NCI-H187 treated with DMSO at 0.1 percent for 48 hours (cell line): Measurements from ENCODE around the gene SPATA33.
"Not testable (repeated sequence)": the region's sequence is repeated elsewhere in the genome, so short reads cannot be mapped to it uniquely, and the experiment has no call there.

ENCODE experiments used
- DNase-seq: peaks from one replicate; lab custom pipeline; 2025; lab: John Stamatoyannopoulos, UW

Gene SPATA33

DNA sequence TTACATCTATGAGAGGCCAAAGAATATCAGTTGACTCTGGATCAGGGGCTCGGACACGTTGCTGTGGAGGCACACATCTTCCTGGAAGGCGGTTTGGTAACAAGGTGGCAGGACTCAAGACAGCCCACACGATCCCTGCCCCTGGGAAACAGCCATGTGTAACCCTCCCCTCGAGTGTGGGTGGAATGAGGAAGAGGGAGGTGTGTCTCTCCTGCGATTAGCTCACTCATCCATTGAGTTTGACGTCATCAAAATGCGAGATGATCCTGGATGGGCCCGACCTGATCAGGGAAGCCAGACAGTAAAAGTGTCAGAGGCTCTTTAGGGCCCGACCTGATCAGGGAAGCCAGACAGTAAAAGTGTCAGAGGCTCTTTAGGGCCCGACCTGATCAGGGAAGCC lies 6.6 kb downstream of the SPATA33 start:
- not testable (repeated sequence) for DNase-seq

DNA sequence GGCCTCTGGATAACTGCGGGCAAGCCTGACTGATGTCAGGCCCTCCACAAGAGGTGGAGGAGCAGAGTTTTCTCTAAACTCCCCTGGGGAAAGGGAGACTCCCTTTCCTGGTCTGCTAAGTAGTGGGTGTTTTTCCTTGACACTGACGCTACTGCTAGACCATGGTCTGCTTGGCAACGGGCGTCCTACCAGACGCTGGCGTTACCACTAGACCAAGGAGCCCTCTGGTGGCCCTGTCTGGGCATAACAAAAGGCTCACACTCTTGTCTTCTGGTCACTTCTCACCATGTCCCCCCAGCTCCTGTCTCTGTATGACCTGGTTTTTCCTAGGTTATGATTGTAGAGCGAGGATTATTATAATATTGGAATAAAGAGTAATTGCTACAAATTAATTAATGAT lies 9.4 kb downstream of the SPATA33 start:
- not testable (repeated sequence) for DNase-seq

GRCh38 chr16:89667633-89668032 lies 10.0 kb downstream of the SPATA33 start:
- DNase-seq: no peak

- DNase-seq: no peak
Measured at GRCh38 chr16:89668790-89669158, 11.1 kb downstream of the SPATA33 start.

GRCh38 chr16:89669755-89670154 lies 12.1 kb downstream of the SPATA33 start:
- no peak for DNase-seq

- no peak for DNase-seq
Measured at GRCh38 chr16:89670496-89671431, 13.1 kb downstream of the SPATA33 start.

- DNase-seq: not testable (repeated sequence)
Measured at GRCh38 chr16:89671565-89671964, 13.9 kb downstream of the SPATA33 start.

DNA sequence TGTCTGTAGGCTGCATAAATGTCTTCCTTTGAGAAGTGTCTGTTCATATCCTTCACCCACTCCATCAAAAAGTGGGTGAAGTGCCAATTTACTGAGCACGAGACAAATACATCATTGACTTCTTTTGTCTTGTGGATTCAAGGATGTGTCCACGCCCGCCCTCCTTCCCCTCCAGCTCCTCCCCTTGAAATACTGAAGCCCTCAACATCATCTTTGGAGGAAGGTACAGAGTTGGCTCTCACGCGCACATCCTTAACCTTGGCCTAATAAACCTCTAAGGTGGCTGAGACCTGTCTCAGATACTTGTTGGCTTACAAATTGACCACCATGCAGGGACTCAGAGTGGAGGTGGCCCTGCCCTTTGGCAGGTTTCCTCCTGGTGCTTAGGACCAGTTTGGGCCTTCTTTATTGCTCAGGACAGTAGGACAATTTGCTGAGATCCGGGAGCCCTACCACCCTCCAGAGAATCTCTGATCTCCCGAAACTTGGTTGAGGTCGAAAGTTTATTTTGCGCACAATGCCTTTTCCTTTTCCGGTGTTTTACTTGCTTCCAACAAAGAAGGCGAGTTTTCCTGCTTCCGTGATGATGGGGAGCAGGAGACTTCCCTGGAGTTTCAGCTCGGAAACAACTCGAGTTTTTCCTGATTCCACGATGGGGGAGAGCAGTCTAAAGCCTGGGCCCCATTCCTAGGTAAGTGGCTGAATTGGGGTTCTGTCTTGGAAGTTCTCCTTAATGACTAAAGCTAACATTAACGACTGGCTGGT lies 14.7 kb downstream of the SPATA33 start:
- DNase-seq: no peak

DNA sequence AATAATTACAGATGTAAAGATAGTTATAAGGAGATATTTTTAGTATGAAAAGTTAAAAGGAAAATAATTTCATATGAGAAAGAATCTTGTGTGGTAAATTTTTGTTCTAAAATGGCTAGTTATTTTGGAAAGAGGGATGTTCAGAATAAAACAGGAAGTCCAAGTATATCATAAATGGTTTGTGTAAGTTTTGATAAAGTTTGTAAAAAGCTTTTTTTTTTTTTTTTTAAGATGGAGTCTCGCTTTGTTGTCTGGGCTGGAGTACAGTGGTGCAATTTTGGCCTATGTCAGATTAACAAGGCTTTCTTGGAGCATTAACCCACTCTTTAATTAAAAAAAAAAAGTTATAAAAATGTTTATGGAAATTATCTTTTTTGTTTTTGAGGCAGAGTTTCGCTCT lies 20.6 kb downstream of the SPATA33 start:
- DNase-seq: no peak

DNA sequence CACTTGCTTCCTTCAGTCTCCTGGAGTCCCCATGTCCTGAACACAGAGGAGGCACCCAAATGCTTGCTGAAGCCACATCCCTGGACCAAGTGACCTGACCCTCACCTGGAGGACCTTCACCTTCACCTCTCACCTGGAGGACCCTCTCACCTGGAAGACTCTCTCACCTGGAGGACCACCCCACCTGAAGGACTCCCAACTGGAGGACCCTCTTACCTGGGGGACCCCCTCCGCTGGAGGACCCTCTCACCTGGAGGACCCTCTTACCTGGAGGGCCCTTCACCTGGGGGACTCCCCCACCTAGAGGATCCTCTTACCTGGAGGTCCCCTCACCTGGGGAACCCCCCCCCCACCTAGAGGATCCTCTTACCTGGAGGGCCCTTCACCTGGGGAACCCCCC lies 28.3 kb downstream of the SPATA33 start:
- no peak for DNase-seq

- DNase-seq: no peak
Measured at GRCh38 chr16:89686520-89687091, 29.0 kb downstream of the SPATA33 start, which contains the start of gene CDK10. Gene CDK10, plus strand, starts transcription at chr16:89686689. Its CDS starts 22 bp downstream, at chr16:89686711.

DNA sequence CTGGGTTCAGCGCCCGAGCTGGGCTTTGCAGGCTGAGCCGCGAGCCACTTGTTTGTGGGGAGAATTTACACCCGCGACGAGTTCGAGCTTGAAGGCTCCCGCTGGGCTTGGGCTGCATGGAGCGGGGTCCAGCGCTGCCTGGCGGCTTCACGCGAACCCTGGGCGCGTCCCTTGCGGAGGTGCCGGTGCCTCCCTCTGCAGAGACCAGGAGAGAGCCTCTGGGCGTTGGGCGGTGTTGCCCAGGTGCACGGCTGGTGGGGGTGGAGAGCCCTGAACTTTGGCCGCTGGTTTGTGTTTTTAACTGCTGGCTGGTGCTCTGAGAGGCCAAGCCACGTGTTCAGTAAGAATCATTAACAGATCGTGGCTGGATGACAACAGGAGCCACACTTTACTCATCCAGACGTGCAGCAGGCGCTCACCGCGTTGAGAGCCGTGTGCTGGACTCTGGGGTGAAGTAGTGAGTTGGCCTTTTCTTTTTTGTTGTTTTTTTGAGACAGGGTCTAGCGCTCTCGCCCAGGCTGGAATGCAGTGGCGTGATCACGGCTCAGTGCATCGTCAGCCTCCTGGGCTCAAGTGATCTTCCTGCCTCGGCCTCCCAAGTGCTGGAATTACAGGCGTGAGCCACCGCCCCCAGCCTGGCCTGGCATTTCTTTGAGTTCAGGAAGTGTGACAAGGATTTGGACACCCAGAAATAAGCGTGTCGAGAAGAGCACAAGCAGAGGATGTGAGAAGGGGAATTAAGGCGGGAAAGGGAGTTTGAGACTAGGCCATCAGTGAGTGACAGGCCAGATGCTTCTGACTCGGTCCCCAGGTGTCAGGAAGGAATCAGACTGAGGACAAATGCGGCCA lies 29.7 kb downstream of the SPATA33 start:
- DNase-seq: no peak

DNA sequence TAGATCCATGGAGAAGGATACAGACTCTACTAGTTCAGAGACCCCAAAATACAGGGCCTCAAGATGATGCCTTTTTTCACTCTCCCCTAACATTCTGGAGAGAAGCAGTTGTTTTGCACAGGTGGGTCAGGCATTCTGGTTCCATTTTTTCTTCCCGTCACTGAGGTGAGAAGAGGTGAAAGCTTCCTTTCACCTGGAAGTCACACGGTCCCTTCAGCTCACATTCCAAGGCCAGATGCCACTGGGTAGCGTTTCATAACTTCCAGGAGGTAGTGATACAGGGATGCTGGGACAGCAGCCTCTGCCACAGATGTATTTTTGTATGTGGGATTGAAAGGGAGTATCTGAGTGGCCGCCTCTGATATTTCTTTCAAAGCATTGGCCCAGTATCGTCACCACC lies 30.8 kb downstream of the SPATA33 start:
- DNase-seq: no peak

DNA sequence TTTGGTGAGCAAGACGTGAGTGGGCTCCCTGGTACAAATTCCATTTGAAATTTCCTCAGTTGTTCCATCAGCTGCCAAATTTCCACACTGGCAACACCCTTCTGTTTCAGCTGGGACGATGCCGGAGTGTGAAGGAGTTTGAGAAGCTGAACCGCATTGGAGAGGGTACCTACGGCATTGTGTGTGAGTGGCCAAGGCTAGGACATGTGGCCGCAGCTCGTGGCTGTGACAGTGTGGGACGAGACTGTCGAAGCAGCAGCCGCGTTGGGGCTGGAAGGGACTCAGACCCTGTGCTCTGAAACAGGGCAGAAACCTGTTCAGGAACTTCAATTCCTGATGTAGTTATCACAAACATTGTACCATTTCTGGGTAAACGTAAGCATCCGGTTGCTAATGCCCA lies 31.5 kb downstream of the SPATA33 start:
- no peak for DNase-seq

DNA sequence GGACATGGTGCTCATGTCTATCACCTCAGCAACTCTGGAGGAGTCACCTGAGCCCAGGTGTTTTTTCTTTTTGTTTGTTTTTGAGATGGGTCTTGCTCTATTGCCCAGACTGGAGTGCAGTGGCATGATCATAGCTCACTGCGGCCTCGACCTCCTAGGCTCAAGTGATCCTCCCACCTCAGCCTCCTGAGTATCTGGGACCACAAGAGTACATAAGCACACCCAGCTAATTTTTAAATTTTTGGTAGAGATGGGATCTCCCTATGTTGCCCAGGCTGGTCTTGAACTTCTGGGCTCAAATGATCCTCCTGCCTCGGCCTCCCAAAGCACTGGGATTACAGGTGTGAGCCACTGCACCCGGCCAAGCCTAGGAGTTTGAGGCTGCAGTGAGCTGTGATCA lies 32.0 kb downstream of the SPATA33 start:
- DNase-seq: not testable (repeated sequence)

GRCh38 chr16:89690392-89690901 lies 32.8 kb downstream of the SPATA33 start:
- DNase-seq: no peak

DNA sequence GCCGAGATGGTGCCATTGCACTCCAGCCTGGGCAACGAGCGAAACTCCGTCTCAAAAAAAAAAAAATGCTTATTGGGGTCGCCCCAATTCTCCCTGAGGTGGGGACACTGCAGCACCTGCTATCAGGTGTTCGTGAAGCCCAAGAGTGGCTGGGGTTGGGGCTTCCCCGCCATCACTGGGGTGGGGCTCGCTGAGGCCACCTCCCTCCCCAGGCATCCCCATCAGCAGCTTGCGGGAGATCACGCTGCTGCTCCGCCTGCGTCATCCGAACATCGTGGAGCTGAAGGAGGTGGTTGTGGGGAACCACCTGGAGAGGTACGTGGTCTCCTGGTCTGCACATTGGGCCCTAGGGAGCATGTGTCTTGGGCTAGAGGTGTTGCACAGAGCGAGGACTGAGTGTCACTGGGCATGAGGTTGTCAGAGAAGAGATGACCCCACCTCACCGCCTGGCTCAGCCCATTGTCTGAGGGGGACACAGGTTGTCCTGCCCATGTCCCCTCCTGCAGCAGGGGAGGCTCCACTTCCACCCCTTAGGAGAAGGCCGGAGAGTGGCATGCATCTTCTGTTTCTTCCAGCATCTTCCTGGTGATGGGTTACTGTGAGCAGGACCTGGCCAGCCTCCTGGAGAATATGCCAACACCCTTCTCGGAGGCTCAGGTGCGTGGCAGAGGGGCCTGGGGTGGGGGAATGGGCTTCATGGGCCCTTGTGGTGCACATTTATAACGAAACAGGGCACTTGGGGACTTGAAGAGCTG lies 33.8 kb downstream of the SPATA33 start:
- no peak for DNase-seq

DNA sequence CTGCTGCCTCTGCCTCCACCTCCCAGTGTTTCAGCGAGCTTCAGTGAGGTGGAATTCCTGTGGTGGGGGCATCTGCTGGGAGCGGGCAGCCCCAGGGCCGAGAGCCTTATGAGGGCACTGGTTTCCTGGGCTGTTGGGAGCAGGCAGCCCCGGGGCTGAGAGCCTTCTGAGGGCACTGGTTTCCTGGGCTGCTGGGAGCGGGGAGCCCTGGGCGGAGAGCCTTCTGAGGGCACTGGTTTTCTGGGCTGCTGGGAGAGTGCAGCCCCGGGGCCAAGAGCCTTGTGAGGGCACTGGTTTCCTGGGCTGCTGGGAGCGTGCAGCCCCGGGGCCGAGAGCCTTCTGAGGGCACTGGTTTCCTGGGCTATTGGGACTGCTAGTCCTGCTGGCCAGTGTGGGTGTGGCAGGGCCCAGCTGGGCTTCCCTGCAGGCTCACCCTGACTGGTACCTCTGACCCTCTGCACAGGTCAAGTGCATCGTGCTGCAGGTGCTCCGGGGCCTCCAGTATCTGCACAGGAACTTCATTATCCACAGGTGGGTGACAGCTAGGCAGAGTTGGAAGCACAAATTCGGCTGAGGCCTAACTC lies 34.4 kb downstream of the SPATA33 start:
- no peak for DNase-seq

DNA sequence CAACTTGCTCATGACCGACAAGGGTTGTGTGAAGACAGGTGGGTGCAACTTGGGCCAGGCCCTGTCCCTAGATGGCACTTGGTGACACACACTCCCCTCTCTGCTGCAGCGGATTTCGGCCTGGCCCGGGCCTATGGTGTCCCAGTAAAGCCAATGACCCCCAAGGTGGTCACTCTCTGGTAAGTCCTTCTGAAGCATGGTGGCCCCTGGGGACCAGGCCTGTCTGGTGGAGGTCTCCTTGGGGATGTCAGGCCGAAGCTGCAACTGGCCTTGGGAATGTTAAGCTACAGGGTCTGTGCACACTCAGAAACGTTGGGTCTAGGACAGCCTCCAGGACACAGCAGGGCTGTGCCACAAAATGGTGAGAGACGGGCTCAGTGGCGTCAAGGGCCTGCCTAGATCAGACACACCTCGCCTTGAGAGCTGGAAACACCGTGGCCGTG lies 35.7 kb downstream of the SPATA33 start:
- DNase-seq: no peak
